Measurements from ENCODE around the gene AARS1. TPM values are rescaled to one million over a fixed set of nuclear protein-coding genes. Genes with fewer than 3 reads are reported as not detected.
"Not testable (repeated sequence)": the region's sequence is repeated elsewhere in the genome, so short reads cannot be mapped to it uniquely, and the experiment has no call there.

AARS1 gene
- total RNA-seq, 4 donors from 2014 or later, result 32.6 to 47.3 (median 40.6) TPM

DNA sequence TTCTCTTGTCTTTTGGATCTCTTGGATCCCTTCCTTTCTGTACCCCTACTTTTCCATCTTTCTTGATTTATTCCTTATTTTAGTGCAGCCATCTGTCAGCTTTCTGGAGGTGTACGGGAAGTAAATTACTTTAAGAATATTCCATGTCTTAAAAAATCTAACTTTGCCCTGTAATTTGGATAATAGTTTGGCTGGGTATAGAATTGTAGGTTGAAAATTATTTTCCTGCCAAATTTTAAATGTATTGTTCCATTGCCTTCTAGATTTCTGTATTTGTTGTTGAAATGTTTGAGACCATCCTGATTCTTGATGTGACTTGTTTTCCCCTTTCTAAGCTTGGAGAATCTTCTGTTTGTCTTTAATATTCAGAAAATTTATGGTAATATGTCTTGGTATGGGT, 11.8 kb upstream of the AARS1 start:
- no peak overlapping the region for H3K4me3 ChIP-seq (ENCODE audit: low read depth, poor library complexity, severe bottlenecking)
- no peak for TF ChIP-seq POLR2A (IDR thresholded peaks at IDR 0.05)
- TF ChIP-seq, protein P1, sequence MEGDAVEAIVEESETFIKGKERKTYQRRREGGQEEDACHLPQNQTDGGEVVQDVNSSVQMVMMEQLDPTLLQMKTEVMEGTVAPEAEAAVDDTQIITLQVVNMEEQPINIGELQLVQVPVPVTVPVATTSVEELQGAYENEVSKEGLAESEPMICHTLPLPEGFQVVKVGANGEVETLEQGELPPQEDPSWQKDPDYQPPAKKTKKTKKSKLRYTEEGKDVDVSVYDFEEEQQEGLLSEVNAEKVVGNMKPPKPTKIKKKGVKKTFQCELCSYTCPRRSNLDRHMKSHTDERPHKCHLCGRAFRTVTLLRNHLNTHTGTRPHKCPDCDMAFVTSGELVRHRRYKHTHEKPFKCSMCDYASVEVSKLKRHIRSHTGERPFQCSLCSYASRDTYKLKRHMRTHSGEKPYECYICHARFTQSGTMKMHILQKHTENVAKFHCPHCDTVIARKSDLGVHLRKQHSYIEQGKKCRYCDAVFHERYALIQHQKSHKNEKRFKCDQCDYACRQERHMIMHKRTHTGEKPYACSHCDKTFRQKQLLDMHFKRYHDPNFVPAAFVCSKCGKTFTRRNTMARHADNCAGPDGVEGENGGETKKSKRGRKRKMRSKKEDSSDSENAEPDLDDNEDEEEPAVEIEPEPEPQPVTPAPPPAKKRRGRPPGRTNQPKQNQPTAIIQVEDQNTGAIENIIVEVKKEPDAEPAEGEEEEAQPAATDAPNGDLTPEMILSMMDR (IDR thresholded peaks at IDR 0.05), result no peak
- DNase-seq (ENCODE audit: low spot score in 2 of 2), result no peak
- 94 to 95% methylated on average over 1 of the region's 1 CpG for WGBS, 2 donors
- intact Hi-C loops (cut with DNase I; ENCODE audit: low total_unique reads), result no loop called here

GRCh38 chr16:70298988-70299938, 10.0 kb upstream of the AARS1 start, which contains the start of gene DDX19B:
TSS of gene DDX19B (plus strand) at chr16:70299186. CDS start at chr16:70299298, 112 bp downstream.
- peak in 1 of 2 donors; percentile 40 for TF ChIP-seq POLR2A (IDR thresholded peaks at IDR 0.05)
- TF ChIP-seq, protein P1 (IDR thresholded peaks at IDR 0.05), result no peak
- H3K4me3 ChIP-seq (ENCODE audit: low read depth, poor library complexity, severe bottlenecking), result peak within 1 kb of the TSS; percentile 94
- intact Hi-C loops (cut with DNase I; ENCODE audit: low total_unique reads), result no loop called here
- DNase-seq (ENCODE audit: low spot score in 2 of 2), result peak; percentile 68 to 96
- 0 to 1% methylated on average over 37 of the region's 37 CpGs for WGBS, 2 donors

GRCh38 chr16:70295634-70296033, 6.3 kb upstream of the AARS1 start:
- intact Hi-C loops (cut with DNase I; ENCODE audit: low total_unique reads), result no loop called here
- no peak for DNase-seq (ENCODE audit: low spot score in 2 of 2)
- H3K4me3 ChIP-seq (ENCODE audit: low read depth, poor library complexity, severe bottlenecking), result no peak overlapping the region
- TF ChIP-seq, protein P1 (IDR thresholded peaks at IDR 0.05), result no peak
- TF ChIP-seq POLR2A (IDR thresholded peaks at IDR 0.05), result no peak

DNA sequence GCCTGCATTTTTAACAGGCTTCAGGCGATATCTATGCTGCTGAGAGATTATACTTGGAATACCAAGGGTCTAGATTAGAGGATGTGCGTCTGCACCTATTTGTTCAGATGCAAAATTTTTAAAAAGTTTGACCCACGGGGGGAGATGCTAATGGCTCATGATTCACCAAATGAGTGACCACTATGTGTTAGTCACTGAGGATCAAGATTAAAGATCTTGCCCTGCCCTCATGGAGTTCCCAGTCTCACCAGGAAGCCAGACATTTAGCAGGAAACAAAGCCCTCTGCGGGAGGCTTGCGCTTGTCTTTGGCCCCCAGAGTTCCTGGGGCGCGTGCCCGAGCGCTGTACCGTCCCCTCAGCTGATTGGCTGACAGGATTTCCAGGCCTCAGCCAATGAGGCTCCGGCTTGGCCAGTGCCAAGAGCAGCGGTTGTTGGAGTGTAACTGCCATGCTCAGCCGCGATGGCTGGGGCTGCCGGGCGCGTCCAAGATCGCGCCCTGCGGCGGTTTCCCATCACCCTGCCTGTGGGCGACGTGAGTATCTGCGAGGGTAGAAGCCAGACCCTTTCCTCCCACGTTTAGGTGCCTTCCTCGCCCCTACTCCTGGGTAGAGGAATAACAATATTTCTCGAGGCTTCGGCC, 5.2 kb upstream of the AARS1 start:
- intact Hi-C loops (cut with DNase I; ENCODE audit: low total_unique reads), result no loop called here
- DNase-seq (ENCODE audit: low spot score in 2 of 2), result peak in 1 of 2 donors; percentile 75
- 90 to 93% methylated on average over 28 of the region's 28 CpGs for WGBS, 2 donors
- no peak overlapping the region for H3K4me3 ChIP-seq (ENCODE audit: low read depth, poor library complexity, severe bottlenecking)
- TF ChIP-seq, protein P1 (IDR thresholded peaks at IDR 0.05), result no peak
- TF ChIP-seq POLR2A (IDR thresholded peaks at IDR 0.05), result no peak

- H3K4me3 ChIP-seq (ENCODE audit: low read depth, poor library complexity, severe bottlenecking); intact Hi-C loops (cut with DNase I; ENCODE audit: low total_unique reads): not testable (repeated sequence)
- DNase-seq (ENCODE audit: low spot score in 2 of 2), result peak in 1 of 2 donors; percentile 65
- WGBS, 2 donors, result 89 to 93% methylated on average over 11 of the region's 11 CpGs
Measured at GRCh38 chr16:70292148-70292547, 2.8 kb upstream of the AARS1 start.

DNA sequence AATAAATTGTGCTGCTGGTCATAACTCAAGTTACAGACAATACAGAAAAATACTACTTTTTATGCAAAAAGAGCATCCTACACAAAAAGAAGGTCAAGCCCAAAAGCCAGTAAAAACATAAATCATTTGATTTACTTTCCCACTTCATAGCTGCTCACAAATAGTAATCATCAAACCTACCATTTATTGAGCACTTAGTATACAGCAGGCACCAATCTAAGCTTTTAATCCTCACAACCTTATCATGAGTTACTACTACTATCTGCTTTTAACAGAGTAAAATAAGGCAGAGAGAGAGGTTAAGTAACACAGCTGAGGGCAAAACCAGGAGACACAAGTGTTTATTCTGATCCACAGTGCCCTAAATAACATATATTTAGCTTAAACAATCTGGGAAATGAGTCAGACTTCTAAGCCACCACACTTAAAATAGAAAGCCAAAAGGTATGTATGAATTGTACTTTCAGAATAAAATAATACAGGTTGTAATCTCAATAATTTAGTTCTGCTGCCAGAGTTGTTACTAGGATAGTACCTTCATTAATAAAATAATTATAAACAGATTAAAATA, 1.7 kb upstream of the AARS1 start:
- no peak for TF ChIP-seq POLR2A (IDR thresholded peaks at IDR 0.05)
- TF ChIP-seq, protein P1 (IDR thresholded peaks at IDR 0.05), result no peak
- no peak for DNase-seq (ENCODE audit: low spot score in 2 of 2)
- no peak overlapping the region for H3K4me3 ChIP-seq (ENCODE audit: low read depth, poor library complexity, severe bottlenecking)
- intact Hi-C loops (cut with DNase I; ENCODE audit: low total_unique reads), result no loop called here

GRCh38 chr16:70287304-70287971, 1.9 kb downstream of the AARS1 start:
- WGBS, 2 donors, result 96 to 98% methylated on average over 17 of the region's 17 CpGs
- intact Hi-C loops (cut with DNase I; ENCODE audit: low total_unique reads), result not testable (repeated sequence)

More at GRCh38 chr16:70287304-70287971, 1.9 kb downstream of the AARS1 start:
- DNase-seq (ENCODE audit: low spot score in 2 of 2); H3K4me3 ChIP-seq (ENCODE audit: low read depth, poor library complexity, severe bottlenecking): not testable (repeated sequence)

Measured in lower leg skin (tissue), 4 donors.